CD14-positive monocyte (primary cell): ENCODE data around the gene RAPGEF5. TPM values are rescaled to one million over a fixed set of nuclear protein-coding genes. Genes with fewer than 3 reads are reported as not detected.

ENCODE experiments used
- DNase-seq, 3 donors: peaks; one replicate each; pipeline ENCODE4 v3.0.0-alpha.2; 2011 to 2022
- H2AFZ ChIP-seq: 2 replicates; pipeline ENCODE4 v1.6.0; 2012; ENCODE audit warnings: mild to moderate bottlenecking, low read depth, low read length, inconsistent platforms; ENCODE audit not compliant: insufficient read depth, poor library complexity, severe bottlenecking
- H3K27ac ChIP-seq, 2 donors: 1 replicate in 1 of 2; 2 replicates in 1 of 2; pipeline ENCODE4 v1.5.1; 2012 to 2013; ENCODE audit warnings: low read length in 2 of 2, control low read depth in 1 of 2, inconsistent platforms in 1 of 2, low read depth in 1 of 2, mild to moderate bottlenecking in 1 of 2
- H3K27me3 ChIP-seq, 2 donors: one replicate each; pipeline versions ENCODE4 v1.6.0 to v1.6.1; 2011 to 2013; ENCODE audit warnings: low read length in 2 of 2; ENCODE audit not compliant: control insufficient read depth in 2 of 2, insufficient read depth in 2 of 2
- H3K36me3 ChIP-seq, 2 donors: replicated peaks in 1 of 2; 1 replicate in 1 of 2; 2 replicates in 1 of 2; pipeline versions ENCODE4 v1.5.1 to v1.6.1; 2012 to 2013; ENCODE audit warnings: low read length in 2 of 2, control low read depth in 1 of 2, inconsistent platforms in 1 of 2, mild to moderate bottlenecking in 1 of 2; ENCODE audit not compliant: insufficient read depth in 2 of 2, control insufficient read depth in 1 of 2
- H3K4me1 ChIP-seq, 2 donors: 1 replicate in 1 of 2; 2 replicates in 1 of 2; pipeline versions ENCODE4 v1.5.1 to v1.6.1; 2012 to 2013; ENCODE audit warnings: low read length in 2 of 2, control low read depth in 1 of 2, inconsistent platforms in 1 of 2, mild to moderate bottlenecking in 1 of 2, moderate library complexity in 1 of 2; ENCODE audit not compliant: insufficient read depth in 2 of 2, control insufficient read depth in 1 of 2
- H3K4me2 ChIP-seq: replicated peaks from 2 replicates; pipeline ENCODE3; 2012; ENCODE audit warnings: low read length, moderate library complexity, mild to moderate bottlenecking; ENCODE audit not compliant: poor library complexity, severe bottlenecking; ENCODE audit errors: extremely low read depth
- H3K4me3 ChIP-seq, 3 experiments: fragments of 200-600 bp in 1 of 3; sonication (generic) in 1 of 3; replicated peaks in 1 of 3; 1 replicate in 2 of 3; 2 replicates in 1 of 3; pipeline ENCODE4 v1.5.1; 2011 to 2013; ENCODE audit warnings: low read length in 3 of 3, mild to moderate bottlenecking in 3 of 3, control low read depth in 2 of 3, low read depth in 2 of 3, inconsistent platforms in 1 of 3, moderate library complexity in 1 of 3
- H3K79me2 ChIP-seq: 2 replicates; pipeline ENCODE4 v1.6.0; 2012; ENCODE audit warnings: mild to moderate bottlenecking, control low read depth, inconsistent platforms, low read length, moderate library complexity; ENCODE audit not compliant: insufficient read depth
- H3K9ac ChIP-seq: 2 replicates; pipeline ENCODE4 v1.6.0; 2017; ENCODE audit warnings: low read length, mild to moderate bottlenecking; ENCODE audit not compliant: insufficient read depth, poor library complexity, severe bottlenecking
- H3K9me3 ChIP-seq, 2 donors: replicated peaks in 1 of 2; 1 replicate in 1 of 2; 2 replicates in 1 of 2; pipeline versions ENCODE4 v1.5.1 to v1.6.1; 2012 to 2013; ENCODE audit warnings: low read length in 2 of 2, control low read depth in 1 of 2; ENCODE audit not compliant: control insufficient read depth in 1 of 2, insufficient read depth in 1 of 2
- H4K20me1 ChIP-seq: 2 replicates; pipeline ENCODE4 v1.6.0; 2012; ENCODE audit warnings: mild to moderate bottlenecking, low read length, control low read depth, moderate library complexity; ENCODE audit not compliant: insufficient read depth
- H3K27ac Mint-ChIP-seq, 7 donors: one replicate each; pipeline ENCODE4 v1.8.0; 2020; ENCODE audit warnings: mild to moderate bottlenecking in 7 of 7, mixed read lengths in 7 of 7, moderate library complexity in 6 of 7, inconsistent platforms in 2 of 7
- H3K27me3 Mint-ChIP-seq, 3 donors: one replicate each; pipeline ENCODE4 v1.8.0; 2021 to 2022; ENCODE audit warnings: low read depth in 3 of 3, mild to moderate bottlenecking in 3 of 3, mixed read lengths in 3 of 3, moderate library complexity in 3 of 3, inconsistent platforms in 1 of 3
- H3K36me3 Mint-ChIP-seq, 2 donors: one replicate each; pipeline ENCODE4 v1.8.0; 2020; ENCODE audit warnings: mixed read lengths in 2 of 2, inconsistent platforms in 1 of 2, mild to moderate bottlenecking in 1 of 2
- H3K4me1 Mint-ChIP-seq: one replicate; pipeline ENCODE4 v1.8.0; 2020; ENCODE audit warnings: mild to moderate bottlenecking, mixed read lengths
- H3K4me3 Mint-ChIP-seq, 2 donors: one replicate each; pipeline ENCODE4 v1.8.0; 2020; ENCODE audit warnings: mild to moderate bottlenecking in 2 of 2, mixed read lengths in 2 of 2, moderate library complexity in 1 of 2
- H3K9me3 Mint-ChIP-seq, 7 donors: one replicate each; pipeline ENCODE4 v1.8.0; 2020 to 2022; ENCODE audit warnings: mixed read lengths in 7 of 7, mild to moderate bottlenecking in 6 of 7, moderate library complexity in 6 of 7, inconsistent platforms in 2 of 7
- CTCF ChIP-seq: fragments of 200-600 bp; IDR thresholded peaks from one replicate; pipeline ENCODE4 v1.8.0; 2022; ENCODE audit warnings: antibody characterized with exemption, mild to moderate bottlenecking
- WGBS: methylation state at CpG from one replicate; pipeline ENCODE4 v1.1.5; 2013; ENCODE audit warnings: missing lambda C conversion rate; ENCODE audit not compliant: insufficient coverage; 5-methylcytosine and 5-hydroxymethylcytosine counted together
- intact Hi-C, 2 donors: fragments of 100-400 bp; cut with micrococcal nuclease; formaldehyde crosslinking; loops; one replicate each; pipeline versions ENCODE4 v1.15.0 to v1.15.1; 2023
- polyA plus RNA-seq, 3 donors: library from polyadenylated mRNA; depleted of rRNA in 1 of 3; unstranded in 2 of 3; stranded (reverse) in 1 of 3; fragments of 300-500 nt in 2 of 3; fragments of >200 nt in 1 of 3; fragmentation: Illumina TruSeq in 2 of 3; gene quantifications; 1 replicate in 2 of 3; 2 replicates in 1 of 3; pipeline ENCODE4 v1.2.3, GENCODE V29; 2012 to 2021

The RAPGEF5 gene
- polyA plus RNA-seq, 3 donors: not detected

DNA sequence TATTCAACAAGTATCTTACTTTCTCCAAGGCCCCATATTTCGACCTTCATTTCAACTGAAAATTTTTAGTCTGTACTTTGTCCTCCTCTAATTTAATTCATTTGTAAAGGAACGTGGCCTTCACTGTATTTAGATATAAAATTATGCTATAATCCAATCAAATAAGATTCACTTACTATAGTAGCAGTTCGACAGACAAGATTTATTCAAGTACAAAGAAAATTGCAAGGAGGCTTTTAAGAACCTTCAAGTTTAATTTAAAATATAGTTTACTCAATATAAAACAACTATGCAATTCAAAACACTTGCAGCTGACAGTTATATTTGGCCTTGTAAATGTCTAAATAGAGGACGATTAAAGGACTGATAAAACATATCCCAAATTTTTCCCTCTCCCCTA, 85.6 kb downstream of the RAPGEF5 start:
- H3K9ac ChIP-seq: no peak overlapping the region
- H3K4me2 ChIP-seq: no peak overlapping the region
- intact Hi-C loops: no loop called here
- no peak overlapping the region for H3K27ac Mint-ChIP-seq
- TF ChIP-seq CTCF: no peak
- H3K4me3 Mint-ChIP-seq: no peak overlapping the region
- H2AFZ ChIP-seq: no peak overlapping the region
- no peaks in the 10 kb centered on the region for H3K4me1 Mint-ChIP-seq
- DNase-seq: no peak
- no peaks in the 10 kb centered on the region for H3K9me3 ChIP-seq
- H3K4me3 ChIP-seq: no peak overlapping the region
- H3K27me3 ChIP-seq: no peaks in the 10 kb centered on the region
- H3K9me3 Mint-ChIP-seq: peaks cover 0 to 4% (median 2%) of the 10 kb centered on the region in 7 donors
- no peak overlapping the region for H3K27ac ChIP-seq
- no peaks in the 10 kb centered on the region for H4K20me1 ChIP-seq
- no peaks in the 10 kb centered on the region for H3K36me3 Mint-ChIP-seq
- H3K4me1 ChIP-seq: no peaks in the 10 kb centered on the region
- no peaks in the 10 kb centered on the region for H3K36me3 ChIP-seq
- WGBS: no CpG with 5 or more reads among the region's 4 CpGs
- H3K27me3 Mint-ChIP-seq: peaks cover 0 to 4% (median 2%) of the 10 kb centered on the region in 3 donors
- no peaks in the 10 kb centered on the region for H3K79me2 ChIP-seq

- H2AFZ ChIP-seq: no peak overlapping the region
- DNase-seq: no peak
- no peaks in the 10 kb centered on the region for H3K36me3 Mint-ChIP-seq
- no peak overlapping the region for H3K9ac ChIP-seq
- no peaks in the 10 kb centered on the region for H4K20me1 ChIP-seq
- no peaks in the 10 kb centered on the region for H3K36me3 ChIP-seq
- H3K9me3 Mint-ChIP-seq: peaks cover 0 to 4% (median 2%) of the 10 kb centered on the region in 7 donors
- no peak overlapping the region for H3K4me3 Mint-ChIP-seq
- no peaks in the 10 kb centered on the region for H3K4me1 ChIP-seq
- no peaks in the 10 kb centered on the region for H3K79me2 ChIP-seq
- no peaks in the 10 kb centered on the region for H3K27me3 ChIP-seq
- H3K27ac ChIP-seq: no peak overlapping the region
- intact Hi-C loops: no loop called here
- H3K9me3 ChIP-seq: no peaks in the 10 kb centered on the region
- no peak overlapping the region for H3K27ac Mint-ChIP-seq
- H3K4me3 ChIP-seq: no peak overlapping the region
- H3K4me2 ChIP-seq: no peak overlapping the region
- no peak for TF ChIP-seq CTCF
- peaks cover 0 to 4% (median 4%) of the 10 kb centered on the region in 3 donors for H3K27me3 Mint-ChIP-seq
- H3K4me1 Mint-ChIP-seq: no peaks in the 10 kb centered on the region
Observed at GRCh38 chr7:22270371-22270770, 86.6 kb downstream of the RAPGEF5 start.
